Esophagus (tissue), 2 donors: ENCODE data around the gene PIGK. TPM values are rescaled to one million over a fixed set of nuclear protein-coding genes. Genes with fewer than 3 reads are reported as not detected.

Source experiments
- H3K27ac ChIP-seq, 2 donors: one replicate each; pipeline ENCODE4 v1.5.1; 2013; ENCODE audit warnings: low read depth in 2 of 2, mild to moderate bottlenecking in 2 of 2, inconsistent platforms in 1 of 2, low read length in 1 of 2, moderate library complexity in 1 of 2
- H3K27me3 ChIP-seq, 2 donors: one replicate each; pipeline ENCODE4 v1.6.1; 2013; ENCODE audit warnings: low read length in 2 of 2, control low read depth in 1 of 2, mild to moderate bottlenecking in 1 of 2; ENCODE audit not compliant: insufficient read depth in 2 of 2, control insufficient read depth in 1 of 2
- H3K36me3 ChIP-seq, 2 donors: one replicate each; pipeline ENCODE4 v1.6.1; 2013; ENCODE audit warnings: low read length in 1 of 2; ENCODE audit not compliant: control insufficient read depth in 2 of 2, insufficient read depth in 2 of 2
- H3K4me1 ChIP-seq, 2 donors: one replicate each; pipeline ENCODE4 v1.6.1; 2013; ENCODE audit warnings: low read length in 1 of 2; ENCODE audit not compliant: control insufficient read depth in 2 of 2, insufficient read depth in 2 of 2
- H3K4me3 ChIP-seq, 2 donors: one replicate each; pipeline ENCODE4 v1.5.1; 2013; ENCODE audit warnings: low read length in 2 of 2, mild to moderate bottlenecking in 2 of 2, low read depth in 1 of 2, moderate library complexity in 1 of 2
- H3K9me3 ChIP-seq, 2 donors: one replicate each; pipeline ENCODE4 v1.6.1; 2013; ENCODE audit warnings: mild to moderate bottlenecking in 2 of 2, low read depth in 1 of 2, low read length in 1 of 2, moderate library complexity in 1 of 2; ENCODE audit not compliant: control insufficient read depth in 2 of 2, insufficient read depth in 1 of 2
- WGBS, 2 donors: extraction: QIAGEN DNeasy Blood & Tissue Kit; methylation state at CpG; one replicate each; pipeline ENCODE4 v1.1.7; 2013; 5-methylcytosine and 5-hydroxymethylcytosine counted together
- polyA plus RNA-seq, 2 donors: library from polyadenylated mRNA; stranded (reverse); fragments of 200-250 nt; gene quantifications; one replicate each; pipeline ENCODE4 v1.2.3, GENCODE V29; 2013
- donor health status: healthy with polysubstance abuse.
- donor health status: Bipolar disorder and iron deficiency.

Gene PIGK
- polyA plus RNA-seq, 2 donors = 2.5 to 5.8 TPM

DNA sequence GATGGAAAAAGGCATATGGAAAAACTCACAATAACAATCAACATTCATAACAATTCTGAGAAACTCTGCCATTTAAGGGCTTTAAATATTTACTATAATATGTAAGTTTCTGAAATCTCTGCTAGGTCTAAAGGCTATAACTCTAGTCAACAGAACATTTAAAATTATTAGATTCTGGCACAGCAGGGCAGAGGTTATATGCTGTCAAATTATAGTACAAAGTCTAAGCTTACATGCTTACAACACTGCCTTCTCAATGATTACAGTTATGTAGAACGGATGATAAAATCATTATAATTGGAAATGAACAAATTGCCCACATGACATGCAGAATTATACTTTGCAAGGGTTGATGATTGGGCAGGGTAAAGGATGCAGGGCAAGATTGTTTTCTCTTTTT is 97.7 kb downstream of the PIGK start:
- Histone ChIP-seq H3K36me3 (no peaks in the 10 kb centered on the region), H3K4me1 (no peaks in the 10 kb centered on the region), H3K27me3 (no peaks in the 10 kb centered on the region), H3K27ac (no peak overlapping the region), H3K4me3 (no peak overlapping the region), H3K9me3 (no peaks in the 10 kb centered on the region)
- 83 to 91% methylated on average over 1 of the region's 1 CpG for WGBS, 2 donors

- Histone ChIP-seq H3K4me1 (no peaks in the 10 kb centered on the region), H3K27ac (no peak overlapping the region), H3K4me3 (no peak overlapping the region), H3K27me3 (no peaks in the 10 kb centered on the region), H3K36me3 (no peaks in the 10 kb centered on the region), H3K9me3 (no peaks in the 10 kb centered on the region)
- 93 to 99% methylated on average over 3 of the region's 3 CpGs for WGBS, 2 donors
Observed at GRCh38 chr1:77120950-77121349, 98.3 kb downstream of the PIGK start.

GRCh38 chr1:77118712-77119111 is 100.5 kb downstream of the PIGK start:
- no peaks in the 10 kb centered on the region for H3K4me1 ChIP-seq
- H3K27ac ChIP-seq = no peak overlapping the region
- no peaks in the 10 kb centered on the region for H3K9me3 ChIP-seq
- no peaks in the 10 kb centered on the region for H3K27me3 ChIP-seq
- no peaks in the 10 kb centered on the region for H3K36me3 ChIP-seq
- 97% methylated on average over 4 of the region's 4 CpGs for WGBS, 2 donors
- no peak overlapping the region for H3K4me3 ChIP-seq

GRCh38 chr1:77104672-77105071 is 114.6 kb downstream of the PIGK start:
- Histone ChIP-seq H3K9me3 (no peaks in the 10 kb centered on the region), H3K4me1 (no peaks in the 10 kb centered on the region), H3K4me3 (no peak overlapping the region), H3K27ac (no peak overlapping the region), H3K27me3 (no peaks in the 10 kb centered on the region), H3K36me3 (peaks cover 0 to 2% of the 10 kb centered on the region in 2 donors)
- WGBS, 2 donors = 92 to 95% methylated on average over 10 of the region's 10 CpGs

DNA sequence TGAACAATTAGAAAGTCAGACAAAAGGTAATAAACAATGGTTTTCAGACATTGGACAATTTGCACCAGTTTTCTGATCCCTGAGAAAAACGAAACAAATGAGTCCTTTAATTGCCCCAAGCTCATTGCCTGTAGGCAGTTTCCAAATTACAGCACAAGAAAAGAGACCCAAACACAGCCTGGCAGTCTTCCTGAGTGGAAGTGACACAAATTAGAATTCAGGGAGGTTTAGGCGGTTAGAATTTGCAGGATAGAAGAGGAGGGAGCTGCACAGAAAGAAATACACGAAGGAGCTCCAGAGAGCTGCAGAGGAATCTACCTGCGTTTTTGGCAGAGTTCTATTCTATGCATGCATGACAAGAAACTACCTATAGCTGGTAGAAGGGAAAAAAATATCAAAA is 115.7 kb downstream of the PIGK start:
- H3K36me3 ChIP-seq = peaks cover 0 to 2% of the 10 kb centered on the region in 2 donors
- no peaks in the 10 kb centered on the region for H3K4me1 ChIP-seq
- H3K9me3 ChIP-seq = no peaks in the 10 kb centered on the region
- WGBS, 2 donors = 84% methylated on average over 4 of the region's 4 CpGs
- no peaks in the 10 kb centered on the region for H3K27me3 ChIP-seq
- no peak overlapping the region for H3K27ac ChIP-seq
- no peak overlapping the region for H3K4me3 ChIP-seq

- H3K9me3 ChIP-seq = no peaks in the 10 kb centered on the region
- peaks cover 0 to 2% of the 10 kb centered on the region in 2 donors for H3K36me3 ChIP-seq
- no peaks in the 10 kb centered on the region for H3K4me1 ChIP-seq
- H3K27me3 ChIP-seq = no peaks in the 10 kb centered on the region
- no peak overlapping the region for H3K27ac ChIP-seq
- 83 to 85% methylated on average over 1 of the region's 1 CpG for WGBS, 2 donors
- no peak overlapping the region for H3K4me3 ChIP-seq
Observed at GRCh38 chr1:77100875-77101274, 118.4 kb downstream of the PIGK start.

DNA sequence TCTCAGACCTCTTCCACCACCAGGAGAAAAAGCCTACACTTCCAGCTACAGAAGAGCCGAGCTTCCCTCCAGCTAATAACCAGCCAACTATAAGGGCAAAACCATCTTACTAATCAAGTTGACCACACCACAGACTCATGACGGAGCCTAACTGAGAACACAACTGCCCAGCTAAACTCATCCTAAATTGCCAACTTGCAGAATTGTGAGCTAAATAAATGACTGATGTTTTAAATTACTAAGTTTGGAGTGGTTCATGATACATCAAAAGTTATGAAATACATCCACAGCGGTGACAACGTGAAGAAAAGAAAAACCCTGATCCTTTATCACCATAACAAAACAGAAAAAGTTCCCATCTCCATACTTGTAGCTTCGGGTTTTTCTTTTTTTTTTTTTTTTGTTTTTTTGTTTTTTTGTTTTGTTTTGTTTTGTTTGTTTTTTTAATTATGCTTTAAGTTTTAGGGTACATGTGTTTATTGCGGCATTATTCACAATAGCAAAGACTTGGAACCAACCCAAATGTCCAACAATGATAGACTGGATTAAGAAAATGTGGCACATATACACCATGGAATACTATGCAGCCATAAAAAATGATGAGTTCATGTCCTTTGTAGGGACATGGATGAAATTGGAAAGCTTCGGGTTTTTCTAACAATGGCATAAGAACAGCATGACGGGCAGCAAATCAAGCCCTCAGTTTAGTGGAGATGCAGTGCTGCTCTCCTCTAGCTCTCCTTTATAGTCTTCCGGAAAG is 122.6 kb downstream of the PIGK start:
- Histone ChIP-seq H3K36me3 (no peaks in the 10 kb centered on the region), H3K27me3 (no peaks in the 10 kb centered on the region), H3K9me3 (no peaks in the 10 kb centered on the region), H3K4me3 (no peak overlapping the region), H3K27ac (no peak overlapping the region), H3K4me1 (no peaks in the 10 kb centered on the region)
- WGBS, 2 donors = 96 to 97% methylated on average over 9 of the region's 9 CpGs

GRCh38 chr1:77095236-77095635 is 124.0 kb downstream of the PIGK start:
- Histone ChIP-seq H3K9me3 (no peaks in the 10 kb centered on the region), H3K4me1 (no peaks in the 10 kb centered on the region), H3K27me3 (no peaks in the 10 kb centered on the region), H3K27ac (no peak overlapping the region), H3K4me3 (no peak overlapping the region), H3K36me3 (no peaks in the 10 kb centered on the region)
- 41 to 73% methylated on average over 1 of the region's 1 CpG for WGBS, 2 donors

- H3K9me3 ChIP-seq = no peaks in the 10 kb centered on the region
- H3K36me3 ChIP-seq = no peaks in the 10 kb centered on the region
- H3K27me3 ChIP-seq = no peaks in the 10 kb centered on the region
- no peak overlapping the region for H3K4me3 ChIP-seq
- H3K4me1 ChIP-seq = no peaks in the 10 kb centered on the region
- H3K27ac ChIP-seq = no peak overlapping the region
- WGBS, 2 donors = 58 to 60% methylated on average over 2 of the region's 2 CpGs
Observed at GRCh38 chr1:77089756-77090155, 129.5 kb downstream of the PIGK start.

DNA sequence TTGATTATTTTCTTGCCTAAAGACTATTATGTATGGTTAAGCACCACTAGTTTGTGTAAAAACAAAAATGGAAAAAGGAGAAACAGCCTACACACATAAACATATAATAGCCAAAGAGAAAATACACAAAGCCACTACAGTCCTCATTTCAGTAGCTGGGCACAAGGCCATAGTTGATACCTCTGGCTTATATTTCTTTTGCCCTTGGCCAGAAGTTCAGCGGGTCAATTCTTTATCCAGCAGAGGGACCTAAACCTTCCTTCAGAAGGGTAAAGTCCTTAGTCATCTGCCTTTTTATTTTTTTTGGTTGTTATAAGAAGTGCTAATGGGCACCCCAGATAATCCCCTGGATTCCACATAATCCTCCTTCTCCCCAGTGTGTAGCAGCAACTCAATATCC is 134.1 kb downstream of the PIGK start:
- Histone ChIP-seq H3K36me3 (no peaks in the 10 kb centered on the region), H3K4me3 (no peak overlapping the region), H3K27me3 (no peaks in the 10 kb centered on the region), H3K27ac (no peak overlapping the region), H3K9me3 (no peaks in the 10 kb centered on the region), H3K4me1 (no peaks in the 10 kb centered on the region)
- 88 to 94% methylated on average over 1 of the region's 1 CpG for WGBS, 2 donors
